Measurements from ENCODE around the gene DCLRE1B.

Gene DCLRE1B

DNA sequence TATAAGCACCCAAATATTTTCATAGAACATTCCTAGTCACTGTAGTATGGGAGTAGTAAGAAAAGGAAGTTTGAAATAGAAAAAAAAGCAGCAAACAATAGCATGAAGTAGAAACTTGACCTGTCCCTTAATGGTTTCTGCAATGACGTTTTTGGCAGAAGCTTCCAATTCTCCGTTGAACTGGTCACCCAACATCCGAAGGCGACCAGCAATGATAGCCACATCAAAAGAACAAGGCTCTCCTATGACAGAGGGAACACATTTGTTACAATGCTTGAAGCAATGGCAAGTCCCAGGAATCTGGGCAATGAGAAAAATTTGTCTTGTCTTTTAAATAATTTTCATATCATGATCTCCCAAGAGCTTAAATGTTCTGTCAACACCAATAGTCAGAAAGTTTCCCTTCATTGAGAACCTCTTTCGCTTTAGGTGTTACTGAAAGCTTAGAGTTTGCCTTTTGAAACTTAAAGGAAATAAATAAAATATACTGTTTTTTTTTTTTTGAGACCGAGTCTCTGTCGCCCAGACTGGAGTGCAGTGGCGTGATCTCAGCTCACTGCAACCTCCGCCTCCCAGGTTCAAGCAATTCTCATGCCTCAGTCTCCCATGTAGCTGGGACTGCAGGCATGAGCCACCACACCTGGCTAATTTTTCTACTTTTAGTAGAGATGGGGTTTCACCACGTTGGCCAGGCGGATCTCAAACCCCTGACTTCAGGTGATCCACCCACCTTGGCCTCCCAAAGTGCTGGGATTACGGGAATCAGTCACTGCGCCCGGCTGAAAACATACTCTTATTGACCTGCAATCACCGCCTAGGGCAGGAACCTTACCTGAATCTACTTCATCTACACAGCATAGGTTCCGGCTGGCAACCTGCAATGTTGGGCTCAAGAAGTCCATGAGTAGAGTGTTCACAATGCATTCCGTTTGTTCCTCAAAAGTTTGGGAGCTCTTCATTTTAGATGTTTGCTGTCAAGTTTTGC lies 18.4 kb upstream of the DCLRE1B start:
- no peak for FAIRE-seq
- DNase-seq (ENCODE audit: low spot score): no peak

DNA sequence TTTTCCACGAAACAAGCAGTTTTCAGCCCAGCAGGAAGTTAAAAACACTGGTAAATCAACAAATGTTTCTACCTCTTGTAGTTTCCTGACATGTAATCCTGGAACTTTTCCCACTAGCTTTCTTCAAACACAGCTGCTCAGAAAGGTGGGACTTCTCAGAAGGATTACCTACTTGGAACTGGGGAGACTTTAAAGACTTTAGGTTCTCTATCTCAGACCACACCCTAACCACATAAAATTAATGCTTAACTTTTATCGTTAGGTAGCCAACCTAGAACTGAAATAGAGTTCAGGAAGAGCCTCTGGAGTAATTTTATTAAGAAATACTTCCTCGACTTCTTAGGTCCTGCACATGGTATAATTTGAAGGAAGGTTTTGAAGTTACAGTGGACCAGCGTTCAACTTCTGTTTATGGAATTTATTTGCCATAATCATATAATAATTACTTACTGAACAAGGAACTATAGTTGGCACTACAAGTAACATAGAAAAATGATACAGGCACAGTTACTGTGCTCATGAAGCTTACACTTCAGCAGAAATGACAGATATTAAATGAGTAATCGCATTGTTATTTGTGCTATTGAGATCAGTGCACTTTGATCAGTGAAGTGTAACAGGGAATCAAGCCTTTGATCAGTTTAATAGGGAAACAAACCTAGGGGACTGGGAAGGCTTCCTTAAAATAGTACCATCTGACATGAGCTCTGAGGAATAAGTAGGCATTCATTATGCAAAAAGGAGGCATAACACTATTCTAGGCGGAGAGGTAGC lies 17.5 kb upstream of the DCLRE1B start, which contains the start of gene BCL2L15:
BCL2L15 (minus strand) TSS at position 180 of the 774 bp plus-strand sequence. CDS start 206 bp downstream, outside the sequence.
- DNase-seq (ENCODE audit: low spot score): peak; percentile 75
- peak; percentile 90 for FAIRE-seq

DNA sequence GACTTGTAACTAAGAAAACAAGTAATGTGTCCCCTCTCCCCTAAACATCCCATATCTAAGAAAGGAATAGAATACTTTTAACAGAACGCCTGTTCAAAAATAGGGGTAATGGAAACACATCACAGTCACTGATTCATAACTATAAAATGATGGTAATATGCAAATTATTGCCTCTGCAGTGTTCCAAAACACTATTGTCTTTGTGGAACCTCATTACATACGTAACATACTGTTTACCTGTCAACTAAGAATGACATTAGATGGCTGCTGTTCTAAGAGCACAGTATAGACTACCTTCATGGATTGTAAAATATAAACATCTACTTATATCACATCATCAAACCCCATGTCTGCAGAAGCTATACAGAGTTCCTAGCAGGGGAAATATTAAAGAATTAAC lies 14.3 kb upstream of the DCLRE1B start:
- FAIRE-seq (no peak), DNase-seq (ENCODE audit: low spot score) (no peak)

DNA sequence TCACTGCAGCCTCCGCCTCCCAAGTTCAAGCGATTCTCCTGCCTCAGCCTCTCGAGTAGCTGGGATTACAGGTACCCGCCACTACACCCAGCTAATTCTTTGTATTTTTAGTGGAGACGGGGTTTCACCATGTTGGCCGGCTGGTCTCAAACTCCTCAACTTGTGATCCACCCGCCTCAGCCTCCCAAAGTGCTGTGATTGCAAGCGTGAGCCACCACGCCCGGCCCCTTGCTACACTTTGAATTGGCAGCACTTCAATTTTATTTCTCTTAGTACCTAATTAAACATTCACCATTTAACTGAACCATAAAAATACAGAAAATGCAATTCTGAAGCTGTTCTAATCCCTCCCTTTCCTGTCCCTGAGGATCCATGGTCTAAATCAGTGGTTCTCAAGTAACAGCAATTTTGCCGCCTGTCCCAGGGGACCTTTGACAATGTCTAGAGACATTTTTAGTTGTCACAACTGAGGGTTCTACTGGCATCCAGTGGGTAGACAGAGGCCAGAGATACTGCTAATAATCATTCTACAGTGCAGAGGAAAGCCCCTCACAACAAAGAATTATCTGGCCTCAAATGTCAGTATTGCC lies 13.4 kb upstream of the DCLRE1B start:
- DNase-seq (ENCODE audit: low spot score) (no peak), FAIRE-seq (no peak)

DNA sequence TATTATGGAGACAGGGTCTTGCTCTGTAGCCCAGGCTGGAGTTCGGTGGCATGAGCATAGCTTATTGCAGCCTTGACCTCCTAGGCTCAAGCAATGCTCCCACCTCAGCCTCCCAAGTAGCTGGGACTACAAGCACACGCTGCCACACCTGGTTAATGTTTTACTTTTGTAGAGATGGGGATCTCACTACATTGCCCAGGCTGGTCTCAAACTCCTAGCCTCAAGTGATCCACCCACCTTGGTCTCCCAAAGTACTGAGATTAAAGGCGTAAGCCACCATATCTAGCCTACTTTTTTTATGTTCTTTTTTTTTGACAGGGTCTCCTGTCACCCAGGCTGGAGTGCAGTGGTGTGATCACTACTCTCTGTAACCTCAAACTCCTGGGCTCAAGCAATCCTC lies 11.9 kb upstream of the DCLRE1B start:
- FAIRE-seq (no peak), DNase-seq (ENCODE audit: low spot score) (no peak)

DNA sequence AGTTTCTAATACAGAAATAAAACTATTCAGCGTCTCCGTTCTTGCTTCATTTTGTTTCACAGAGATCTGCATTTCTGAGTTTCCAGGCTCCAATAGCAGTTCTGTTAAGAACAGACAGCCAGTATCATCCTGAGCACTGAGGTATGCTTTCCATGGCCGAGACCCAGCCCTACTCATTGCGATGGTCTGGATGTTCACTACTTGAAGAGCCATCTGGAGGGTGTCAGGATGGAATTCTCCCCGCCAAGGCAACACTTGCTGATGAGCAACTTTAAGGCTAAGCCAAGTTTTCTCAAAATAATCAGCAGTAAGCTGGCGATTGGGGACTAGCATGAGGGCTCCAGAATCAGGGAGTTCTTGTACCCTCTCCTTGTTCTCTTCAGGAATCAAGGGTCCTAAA lies 10.0 kb upstream of the DCLRE1B start:
- DNase-seq (ENCODE audit: low spot score) (no peak), FAIRE-seq (no peak)

DNA sequence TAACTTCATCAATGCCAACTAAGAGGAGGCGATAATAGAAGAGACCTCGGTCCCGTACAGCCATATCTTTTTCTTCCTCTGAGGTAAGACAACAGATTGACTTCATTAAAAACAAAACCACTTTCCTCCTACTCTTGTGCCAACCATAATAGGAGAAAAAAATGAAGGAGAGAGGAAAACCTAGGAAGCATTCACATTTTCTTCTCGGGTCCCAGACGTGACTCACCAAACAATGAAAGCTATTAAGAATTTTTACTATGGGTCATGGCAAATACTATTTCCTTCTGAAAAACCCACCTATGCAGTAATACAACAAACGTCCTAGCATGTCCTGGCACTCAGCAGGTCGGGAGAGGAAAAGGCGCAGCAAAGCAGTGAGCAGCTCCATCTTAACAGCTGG lies 9.2 kb upstream of the DCLRE1B start:
- FAIRE-seq: no peak
- DNase-seq (ENCODE audit: low spot score): no peak

DNA sequence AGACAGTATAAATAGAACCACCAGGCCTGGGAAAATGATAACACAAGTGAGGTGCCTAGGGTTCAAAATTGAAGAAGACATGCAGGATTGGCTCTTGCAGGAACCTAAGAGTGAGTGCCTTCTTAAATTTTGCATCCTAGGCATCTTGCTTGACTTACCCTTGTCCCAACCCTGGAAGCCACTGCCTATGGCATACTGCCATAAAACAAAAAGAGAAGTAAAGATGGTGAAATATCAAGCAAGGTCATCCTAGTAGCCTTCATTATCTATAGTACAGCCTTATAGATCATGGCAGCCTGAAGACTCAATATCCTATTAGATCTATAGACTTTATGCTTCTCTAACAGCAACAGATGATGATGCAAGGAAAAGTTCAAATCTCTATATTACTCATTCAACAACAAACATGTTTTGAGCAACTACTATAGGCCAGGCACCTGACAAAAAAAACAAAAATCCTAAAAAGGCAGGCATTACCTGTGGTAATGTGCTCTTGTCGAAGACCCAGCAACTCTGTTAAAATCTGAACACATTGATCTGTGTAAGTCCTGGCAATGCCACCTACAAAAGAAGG lies 6.8 kb upstream of the DCLRE1B start:
- DNase-seq (ENCODE audit: low spot score) (no peak), FAIRE-seq (no peak)

DNA sequence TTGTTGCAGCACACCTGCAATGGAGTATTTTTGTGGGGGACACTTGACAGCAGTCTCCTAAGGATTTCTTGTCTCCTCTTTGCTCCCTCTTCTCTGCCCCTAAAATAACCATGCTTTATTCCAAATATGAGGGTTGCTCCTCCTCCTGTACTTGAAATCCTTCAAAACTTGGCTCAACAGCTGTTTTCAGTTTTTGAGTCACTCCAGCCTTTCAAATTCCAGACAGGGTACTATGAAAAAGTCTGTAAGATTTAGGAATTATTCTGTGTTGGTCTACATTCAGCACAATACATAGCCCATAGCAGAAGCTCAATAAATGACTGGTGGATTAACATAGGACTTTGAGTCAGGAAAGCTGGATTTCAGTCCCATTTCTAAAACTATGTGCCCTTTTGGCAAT lies 6.0 kb upstream of the DCLRE1B start:
- DNase-seq (ENCODE audit: low spot score) (no peak), FAIRE-seq (no peak)

DNA sequence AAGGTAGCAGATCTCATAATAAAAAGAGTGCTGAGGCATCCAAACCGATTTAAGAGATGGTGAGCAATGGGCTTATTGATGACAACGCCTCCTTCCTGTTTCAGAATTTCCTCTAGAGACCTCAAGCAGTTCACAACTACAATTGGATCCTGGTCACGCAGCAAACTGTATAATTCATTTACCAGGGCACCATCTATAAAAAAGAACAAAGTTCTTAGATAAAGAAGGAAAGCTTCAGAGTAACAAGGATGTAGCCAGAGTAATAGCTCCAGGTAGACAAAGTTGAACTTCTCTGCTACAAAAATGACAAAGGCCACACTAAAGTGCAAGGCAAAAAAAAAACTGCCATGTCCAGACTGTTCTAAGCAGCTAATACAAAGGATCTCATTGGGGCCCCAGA lies 3.9 kb upstream of the DCLRE1B start:
- no peak for DNase-seq (ENCODE audit: low spot score)
- FAIRE-seq: no peak

DNA sequence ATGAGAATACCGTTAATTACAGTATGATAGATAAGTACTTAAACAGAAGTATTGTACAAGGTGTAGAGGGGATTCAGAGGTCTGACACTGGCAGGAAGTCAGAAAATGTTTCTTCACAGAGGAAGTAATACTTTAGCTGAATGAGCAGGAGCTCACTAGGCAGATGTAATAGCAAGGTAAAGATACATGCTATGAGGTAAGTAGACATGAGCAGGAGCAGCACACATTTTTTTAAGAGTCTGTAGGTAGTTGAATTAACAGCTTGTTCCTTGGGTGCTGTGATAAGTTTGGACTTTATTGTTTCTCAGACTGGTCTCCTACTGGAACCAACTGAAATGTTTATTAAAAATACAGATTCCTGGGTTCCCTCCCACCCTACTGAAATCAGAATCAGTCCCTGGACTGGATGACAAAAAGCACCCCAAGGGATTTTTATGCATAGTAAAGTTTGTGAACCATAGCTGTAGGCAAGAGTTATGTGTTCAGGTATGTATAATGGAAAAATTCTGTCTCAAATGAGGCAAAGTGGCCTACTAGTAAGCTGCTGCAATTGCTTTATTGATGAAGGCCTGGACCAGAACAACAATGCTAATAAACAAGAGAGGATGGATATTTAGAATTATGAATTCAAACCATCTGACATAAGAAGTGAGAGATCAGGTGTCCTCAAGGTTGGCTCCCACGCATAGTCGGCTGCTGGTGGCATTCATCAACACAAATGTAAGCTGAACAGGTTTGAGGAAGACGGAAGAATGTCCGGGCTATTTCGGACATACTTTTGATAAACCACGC lies 1.4 kb upstream of the DCLRE1B start:
- FAIRE-seq (no peak), DNase-seq (ENCODE audit: low spot score) (peak; percentile 14)

DNA sequence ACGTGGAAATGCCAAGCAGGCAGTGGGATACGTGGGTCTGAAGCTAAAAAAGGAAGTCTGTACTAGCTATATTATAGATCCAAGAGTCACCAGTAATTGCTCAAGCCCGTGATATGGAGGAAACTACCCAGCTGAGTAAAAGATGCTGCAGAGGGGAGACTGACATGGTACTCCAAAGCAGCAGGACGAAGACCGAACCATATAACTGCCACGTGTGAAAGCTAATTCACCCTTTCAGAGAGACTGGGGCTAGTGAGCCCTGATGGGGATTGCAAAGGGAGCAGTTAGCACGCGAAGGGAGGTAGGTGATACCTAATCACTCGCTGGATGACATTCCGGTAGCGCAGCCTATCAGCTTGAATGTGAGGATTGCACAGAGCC lies 843 bp upstream of the DCLRE1B start:
- FAIRE-seq (no peak), DNase-seq (ENCODE audit: low spot score) (no peak)

DNA sequence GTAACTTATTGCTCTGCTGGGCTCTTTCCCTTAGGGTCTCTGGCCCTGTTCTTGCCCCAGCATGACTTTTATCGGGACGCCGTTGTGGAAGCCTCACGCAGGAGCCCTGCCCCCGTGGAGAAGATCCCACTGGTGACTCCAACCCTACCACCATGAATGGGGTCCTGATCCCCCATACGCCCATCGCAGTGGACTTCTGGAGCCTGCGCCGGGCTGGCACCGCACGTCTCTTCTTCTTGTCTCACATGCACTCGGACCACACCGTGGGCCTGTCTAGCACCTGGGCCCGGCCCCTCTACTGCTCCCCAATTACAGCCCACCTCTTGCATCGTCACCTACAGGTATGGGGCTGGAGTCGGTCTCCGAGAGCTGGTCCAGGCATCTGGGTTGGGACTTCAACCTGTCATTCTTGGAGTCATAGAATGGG lies 322 bp downstream of the DCLRE1B start:
- peak; percentile 5 for DNase-seq (ENCODE audit: low spot score)
- no peak for FAIRE-seq

DNA sequence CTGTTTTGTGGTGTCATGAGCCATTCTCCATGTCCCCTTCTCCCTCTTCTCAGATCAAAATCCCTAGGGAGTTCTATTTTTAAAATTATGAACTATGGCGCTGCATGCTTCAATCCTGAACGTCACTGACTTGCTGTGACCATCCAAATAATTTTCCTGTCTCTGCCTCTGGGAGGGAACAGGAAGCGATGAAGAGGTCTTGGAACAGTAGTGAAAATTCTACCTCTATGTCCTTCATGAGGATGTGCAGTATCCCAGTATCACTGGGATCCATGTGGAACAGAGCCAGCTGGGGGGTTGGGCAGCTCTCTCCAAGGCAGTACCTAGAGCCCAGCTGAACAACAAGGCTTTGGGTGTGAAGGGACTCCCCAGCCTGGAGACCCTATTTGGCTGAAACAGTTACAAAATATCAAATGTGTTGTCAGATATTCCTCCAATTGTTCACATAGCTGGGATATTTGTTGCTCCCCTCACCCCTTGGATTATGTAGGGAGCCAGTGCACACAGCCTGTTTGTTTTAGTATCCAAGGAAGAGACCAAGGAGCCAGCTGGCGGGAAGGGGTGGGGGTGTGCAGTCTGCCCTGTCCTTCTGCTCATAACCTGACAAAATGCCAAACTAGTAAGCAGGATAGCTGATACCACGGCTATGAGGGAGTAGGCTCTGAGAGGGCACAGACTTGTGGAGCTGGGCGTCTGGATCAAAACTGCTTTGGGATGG lies 7.6 kb downstream of the DCLRE1B start:
- DNase-seq (ENCODE audit: low spot score) (no peak), FAIRE-seq (no peak)

DNA sequence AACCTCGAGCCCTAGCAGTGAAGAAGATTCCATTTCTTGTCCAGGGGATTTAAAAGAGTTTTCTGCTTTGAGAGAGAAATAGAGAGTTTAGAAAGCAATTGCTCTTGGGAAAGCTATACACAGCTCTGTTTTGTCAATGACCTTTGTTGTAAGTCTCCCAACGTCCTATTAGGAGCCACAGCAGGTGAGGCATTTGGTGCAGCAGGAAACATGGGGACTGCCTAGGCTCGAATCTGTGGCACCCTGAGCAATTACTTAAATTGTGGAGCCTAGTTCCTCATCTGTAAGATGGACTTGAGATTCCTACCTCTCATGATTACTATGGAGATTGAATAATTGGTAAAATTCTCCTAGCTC lies 8.2 kb downstream of the DCLRE1B start:
- DNase-seq (ENCODE audit: low spot score) (no peak), FAIRE-seq (no peak)

DNA sequence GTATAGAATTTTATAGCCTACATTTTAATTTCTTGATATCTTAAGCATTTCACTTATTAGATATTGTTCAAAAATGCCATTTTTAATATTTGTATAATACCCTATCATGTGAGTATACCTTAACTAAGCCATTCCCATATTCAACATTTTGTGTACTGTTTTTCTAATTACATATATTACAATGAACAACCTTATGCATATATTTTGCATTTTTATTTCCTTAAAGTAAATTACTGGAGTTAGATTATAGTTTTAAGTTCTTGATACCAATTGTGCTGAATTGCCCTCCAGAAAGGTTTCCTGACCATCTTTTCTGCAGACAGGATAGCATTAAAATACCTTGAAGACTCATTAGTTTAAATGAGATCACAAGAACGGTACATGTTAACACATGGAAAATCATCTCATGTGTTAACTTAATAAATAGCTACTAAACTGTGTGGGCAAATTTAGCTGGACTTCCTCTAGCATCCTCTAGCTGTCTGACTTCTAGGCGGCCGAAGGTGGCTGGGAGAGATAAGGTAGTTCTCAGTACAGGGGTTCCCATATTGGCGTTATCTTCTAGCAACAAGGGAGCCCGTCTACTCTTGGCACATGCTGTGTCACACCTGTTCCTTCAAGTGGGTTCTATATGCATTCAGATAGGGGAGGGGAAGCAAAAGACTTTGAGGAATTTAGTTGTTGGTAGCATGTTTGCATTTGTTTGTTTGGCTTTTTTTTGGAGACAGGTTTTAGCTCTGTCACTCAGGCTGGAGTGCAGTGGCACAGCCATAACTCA lies 8.9 kb downstream of the DCLRE1B start:
- DNase-seq (ENCODE audit: low spot score): no peak
- no peak for FAIRE-seq

DNA sequence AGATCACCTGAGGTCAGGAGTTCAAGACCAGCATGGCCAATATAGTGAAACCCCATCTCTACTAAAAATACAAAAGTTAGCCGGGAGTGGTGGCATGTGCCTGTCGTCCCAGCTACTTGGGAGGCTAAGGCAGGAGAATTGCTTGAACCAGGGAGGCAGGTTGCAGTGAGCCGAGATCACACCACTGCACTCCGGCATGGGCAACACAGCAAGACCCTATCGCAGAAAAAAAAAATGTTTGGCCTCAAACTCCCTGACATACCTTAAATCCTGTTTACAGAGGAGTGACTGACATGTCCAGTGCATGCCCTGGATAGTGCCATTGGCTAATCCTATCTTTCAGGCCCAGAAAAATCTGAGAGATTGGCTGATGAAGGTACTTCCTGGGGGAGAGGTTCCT lies 11.8 kb downstream of the DCLRE1B start:
- FAIRE-seq (no peak), DNase-seq (ENCODE audit: low spot score) (no peak)

DNA sequence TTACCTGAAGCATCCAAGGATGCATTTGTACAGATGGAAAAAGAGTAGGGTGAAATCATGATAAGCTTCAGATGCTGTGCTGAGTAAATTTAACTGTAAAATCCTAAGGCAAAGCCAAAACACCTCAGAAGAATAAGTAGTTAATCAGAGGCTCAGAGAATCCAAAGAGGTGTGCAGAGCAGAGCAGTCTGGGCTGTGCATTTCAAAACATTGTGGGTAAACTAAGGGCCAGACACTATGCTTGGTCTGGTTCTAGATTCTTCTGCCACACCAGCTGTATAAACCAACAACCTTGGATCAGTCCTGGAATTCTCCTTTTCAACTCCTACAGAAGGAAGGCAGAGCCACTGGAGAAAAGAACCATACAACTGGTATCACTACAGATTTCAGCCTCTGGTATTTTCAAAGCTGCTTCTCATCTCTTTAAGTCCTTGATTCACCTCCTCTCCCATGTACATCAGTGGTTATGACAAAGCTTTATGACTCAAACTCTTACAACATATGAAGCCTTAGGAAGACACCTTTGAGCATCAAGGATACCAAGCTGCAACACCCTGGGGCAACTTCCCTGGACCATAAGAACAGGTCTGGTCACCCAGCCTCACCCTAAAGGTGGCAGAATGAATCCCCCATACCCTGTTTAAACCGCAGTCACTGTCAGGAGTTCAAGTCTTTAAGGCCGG lies 12.4 kb downstream of the DCLRE1B start:
- FAIRE-seq (no peak), DNase-seq (ENCODE audit: low spot score) (peak; percentile 14)

DNA sequence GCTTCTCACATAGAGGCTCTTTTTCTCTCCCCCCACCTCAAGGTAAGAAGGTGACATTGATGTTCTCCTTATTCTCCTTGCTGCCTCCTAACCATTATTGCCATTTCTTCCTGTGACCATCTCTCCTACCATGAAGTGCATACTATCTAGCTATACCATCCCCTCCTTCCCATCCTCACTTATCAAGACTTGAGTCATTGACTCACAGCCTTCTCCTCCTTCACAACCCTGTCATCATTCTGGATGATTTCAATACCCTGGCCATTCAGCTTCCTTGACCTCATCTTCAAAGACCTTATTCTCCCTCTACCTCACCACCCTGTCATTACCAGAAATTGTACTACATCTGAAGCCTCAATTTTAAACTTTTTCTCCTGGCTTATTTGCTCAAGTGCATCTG lies 13.1 kb downstream of the DCLRE1B start:
- FAIRE-seq: no peak

More for the DNA sequence above, 13.1 kb downstream of the DCLRE1B start:
- no peak for DNase-seq (ENCODE audit: low spot score)
